Measurements from ENCODE around the gene ARHGEF6.
"Not testable (repeated sequence)": the region's sequence is repeated elsewhere in the genome, so short reads cannot be mapped to it uniquely, and the experiment has no call there.

The ARHGEF6 gene

GRCh38 chrX:136780763-136781162, at the start of gene ARHGEF6:
ARHGEF6 (minus strand) TSS chrX:136780932; CDS start chrX:136780882, 50 bp downstream.
- DNase-seq: peak; percentile 39

GRCh38 chrX:136829413-136829812, 48.7 kb upstream of the ARHGEF6 start:
- peak; percentile 29 for DNase-seq

GRCh38 chrX:136828830-136829229, 48.1 kb upstream of the ARHGEF6 start:
- peak; percentile 74 for DNase-seq

- no peak for DNase-seq
Measured at GRCh38 chrX:136827026-136827425, 46.3 kb upstream of the ARHGEF6 start.

GRCh38 chrX:136825771-136826170, 45.0 kb upstream of the ARHGEF6 start:
- DNase-seq: peak; percentile 37

GRCh38 chrX:136823175-136823574, 42.4 kb upstream of the ARHGEF6 start:
- DNase-seq: no peak

GRCh38 chrX:136822337-136823095, 41.8 kb upstream of the ARHGEF6 start:
- DNase-seq: no peak

- DNase-seq: not testable (repeated sequence)
Measured at GRCh38 chrX:136819756-136820155, 39.0 kb upstream of the ARHGEF6 start.

- no peak for DNase-seq
Measured at GRCh38 chrX:136819031-136819703, 38.4 kb upstream of the ARHGEF6 start.

- DNase-seq: no peak
Measured at GRCh38 chrX:136816975-136817374, 36.2 kb upstream of the ARHGEF6 start.

GRCh38 chrX:136814847-136815750, 34.4 kb upstream of the ARHGEF6 start:
- DNase-seq: no peak

- DNase-seq: no peak
Measured at GRCh38 chrX:136812286-136812685, 31.6 kb upstream of the ARHGEF6 start.

- DNase-seq: no peak
Measured at GRCh38 chrX:136810493-136810892, 29.8 kb upstream of the ARHGEF6 start.

GRCh38 chrX:136806891-136807410, 26.2 kb upstream of the ARHGEF6 start:
- no peak for DNase-seq

- DNase-seq: no peak
Measured at GRCh38 chrX:136802515-136802914, 21.8 kb upstream of the ARHGEF6 start.

GRCh38 chrX:136797787-136798186, 17.1 kb upstream of the ARHGEF6 start:
- DNase-seq: no peak

- not testable (repeated sequence) for DNase-seq
Measured at GRCh38 chrX:136795132-136795531, 14.4 kb upstream of the ARHGEF6 start.

- not testable (repeated sequence) for DNase-seq
Measured at GRCh38 chrX:136794660-136795059, 13.9 kb upstream of the ARHGEF6 start.

GRCh38 chrX:136794080-136794479, 13.3 kb upstream of the ARHGEF6 start:
- DNase-seq: no peak

- no peak for DNase-seq
Measured at GRCh38 chrX:136789856-136790255, 9.1 kb upstream of the ARHGEF6 start.

GRCh38 chrX:136784231-136784630, 3.5 kb upstream of the ARHGEF6 start:
- peak; percentile 41 for DNase-seq

- no peak for DNase-seq
Measured at GRCh38 chrX:136783159-136783558, 2.4 kb upstream of the ARHGEF6 start.

Measured in inflammatory macrophage treated with lipopolysaccharide for 4 hours (primary cell).